Adrenal gland (tissue), 12 donors: ENCODE data around the gene C3orf22. TPM values are rescaled to one million over a fixed set of nuclear protein-coding genes. Genes with fewer than 3 reads are reported as not detected.
A peak's percentile ranks its signal among the peaks of the same experiment; 100 is the strongest.

Experiments used
- DNase-seq, 7 donors: peaks; one replicate each; pipeline ENCODE4 v3.0.0-alpha.2; 2019 to 2020
- H3K27ac ChIP-seq, 5 donors: fragments of 200-600 bp; sonication (generic) in 4 of 5; 1 replicate in 3 of 5; 2 replicates in 2 of 5; pipeline versions ENCODE4 v1.5.1 to v1.8.0; 2016 to 2020; ENCODE audit warnings: mild to moderate bottlenecking in 1 of 5
- H3K27me3 ChIP-seq: fragments of 200-600 bp; 2 replicates; pipeline ENCODE4 v1.8.0; 2021
- H3K36me3 ChIP-seq, 2 donors: fragments of 200-600 bp; replicated peaks in 1 of 2; 1 replicate in 1 of 2; 2 replicates in 1 of 2; pipeline versions ENCODE4 v1.5.1 to v1.8.0; 2018 to 2022
- H3K4me1 ChIP-seq, 2 donors: fragments of 200-600 bp; replicated peaks in 1 of 2; 1 replicate in 1 of 2; 2 replicates in 1 of 2; pipeline versions ENCODE4 v1.5.1 to v1.8.0; 2018 to 2021
- H3K4me3 ChIP-seq, 4 donors: fragments of 200-600 bp; sonication (generic) in 3 of 4; one replicate each; pipeline ENCODE4 v1.5.1; 2016 to 2018
- H3K9me3 ChIP-seq, 3 donors: fragments of 200-600 bp; sonication (generic) in 1 of 3; replicated peaks in 1 of 3; 1 replicate in 2 of 3; 2 replicates in 1 of 3; pipeline versions ENCODE4 v1.5.1 to v1.8.0; 2016 to 2021
- CTCF ChIP-seq, 6 experiments: fragments of 450-650 bp in 4 of 6; fragments of 200-600 bp in 2 of 6; sonication (generic) in 1 of 6; IDR thresholded peaks; 1 replicate in 5 of 6; 2 replicates in 1 of 6; pipeline versions ENCODE4 v1.5.1 to v1.8.0; 2016 to 2021; ENCODE audit warnings: antibody characterized with exemption in 6 of 6, mild to moderate bottlenecking in 2 of 6, moderate library complexity in 1 of 6
- POLR2A ChIP-seq, 2 donors: fragments of 450-650 bp; IDR thresholded peaks; one replicate each; pipeline ENCODE4 v1.6.1; 2017; ENCODE audit warnings: antibody characterized with exemption in 2 of 2, mild to moderate bottlenecking in 2 of 2, moderate library complexity in 1 of 2
- WGBS, 4 donors: extraction: QIAGEN DNeasy Blood & Tissue Kit in 2 of 4; methylation state at CpG; one replicate each; pipeline versions ENCODE4 v1.1.5 to v1.1.7; 2013 to 2017; 5-methylcytosine and 5-hydroxymethylcytosine counted together
- intact Hi-C, 2 donors: fragments of 100-400 bp; cut with DNase I; formaldehyde crosslinking; loops; one replicate each; pipeline versions ENCODE4 v1.14.1 to v1.15.0; 2022 to 2023
- polyA plus RNA-seq, 3 donors: library from polyadenylated mRNA; stranded (reverse); fragments of 200-250 nt in 2 of 3; fragments of 350-450 nt in 1 of 3; fragmentation: Illumina TruSeq in 1 of 3; extraction: RNeasy Lipid Tissue Mini Kit (QIAGEN cat#74804) in 1 of 3; gene quantifications; one replicate each; pipeline ENCODE4 v1.2.3, GENCODE V29; 2013 to 2014
- total RNA-seq, 9 donors: library from RNA; depleted of rRNA in 4 of 9; stranded (reverse); fragments of >200 nt in 4 of 9; fragments of 120-200 nt in 1 of 9; fragmentation: NEBNext Ultra II Directional in 1 of 9; extraction: Animal tissue kit (Norgen Biotek cat#: 25700) in 1 of 9; gene quantifications; one replicate each; pipeline versions ENCODE4 v1.1.0 to v1.2.4, GENCODE V29; 2013 to 2023
- donor health status: healthy with polysubstance abuse.
- donor health status: Bipolar disorder and iron deficiency.
- donor health status: DM: yes; HTN: yes; CAD: no.
- donor health status: DM: no; HTN: no; CAD: no.
- donor health status: DM: no; HTN: no; CAD: no.
- donor health status: DM: yes; HTN: yes; CAD: no.

C3orf22 gene
- total and polyA plus RNA-seq, 12 donors, result not detected

- no peaks in the 10 kb centered on the region for H3K27me3 ChIP-seq
- intact Hi-C loops, result no loop called here
Observed at GRCh38 chr3:126512026-126512425, 46.7 kb downstream of the C3orf22 start.

GRCh38 chr3:126511291-126511690 lies 47.4 kb downstream of the C3orf22 start:
- Histone ChIP-seq H3K27me3 (no peaks in the 10 kb centered on the region), H3K4me1 (no peaks in the 10 kb centered on the region), H3K4me3 (no peak overlapping the region), H3K36me3 (no peaks in the 10 kb centered on the region), H3K9me3 (no peaks in the 10 kb centered on the region), H3K27ac (no peak overlapping the region)
- no peak for TF ChIP-seq CTCF (IDR thresholded peaks at IDR 0.05)
- TF ChIP-seq POLR2A (IDR thresholded peaks at IDR 0.05), result no peak
- intact Hi-C loops, result no loop called here
- WGBS, 4 donors, result 72 to 79% (median 75%) methylated on average over 7 of the region's 7 CpGs
- no peak for DNase-seq

More at GRCh38 chr3:126512026-126512425, 46.7 kb downstream of the C3orf22 start:
- 69 to 81% (median 73%) methylated on average over 7 of the region's 7 CpGs for WGBS, 4 donors
- no peak overlapping the region for H3K27ac ChIP-seq
- H3K9me3 ChIP-seq, result no peaks in the 10 kb centered on the region
- DNase-seq, result no peak
- H3K4me3 ChIP-seq, result no peak overlapping the region
- H3K4me1 ChIP-seq, result no peaks in the 10 kb centered on the region
- no peaks in the 10 kb centered on the region for H3K36me3 ChIP-seq
- TF ChIP-seq POLR2A (IDR thresholded peaks at IDR 0.05) (no peak), CTCF (IDR thresholded peaks at IDR 0.05) (no peak)

GRCh38 chr3:126510308-126510910 lies 48.3 kb downstream of the C3orf22 start:
- intact Hi-C loops, result no loop called here
- no peak overlapping the region for H3K4me3 ChIP-seq
- no peak for DNase-seq
- no peak overlapping the region for H3K27ac ChIP-seq
- TF ChIP-seq CTCF (IDR thresholded peaks at IDR 0.05), result no peak
- WGBS, 4 donors, result 81 to 93% (median 87%) methylated on average over 13 to 22 of the region's 22 CpGs
- H3K36me3 ChIP-seq, result no peaks in the 10 kb centered on the region
- no peaks in the 10 kb centered on the region for H3K9me3 ChIP-seq
- H3K4me1 ChIP-seq, result no peaks in the 10 kb centered on the region
- no peaks in the 10 kb centered on the region for H3K27me3 ChIP-seq

GRCh38 chr3:126509597-126510307 lies 49.0 kb downstream of the C3orf22 start:
- Histone ChIP-seq H3K27ac (no peak overlapping the region), H3K4me1 (no peaks in the 10 kb centered on the region), H3K4me3 (no peak overlapping the region), H3K9me3 (no peaks in the 10 kb centered on the region), H3K27me3 (no peaks in the 10 kb centered on the region), H3K36me3 (no peaks in the 10 kb centered on the region)
- DNase-seq, result peak in 1 of 7 donors; percentile 6
- 70 to 78% (median 74%) methylated on average over 10 to 18 of the region's 18 CpGs for WGBS, 4 donors
- intact Hi-C loops, result no loop called here
- TF ChIP-seq POLR2A (IDR thresholded peaks at IDR 0.05) (no peak), CTCF (IDR thresholded peaks at IDR 0.05) (no peak)
